Activated naive CD8-positive, alpha-beta T cell treated with anti-CD3 and anti-CD28 coated beads, Interleukin-2, amount 50 U/mL, for 24 hours (primary cell): Measurements from ENCODE around the gene RAPGEF4.
A peak's percentile ranks its signal among the peaks of the same experiment; 100 is the strongest.

ENCODE experiments used
- ATAC-seq: fragments of 150-1000 bp; cut with Tn5 transposase; one replicate; pipeline ENCODE4 v1.10.0; 2021
- DNase-seq: peaks from one replicate; pipeline ENCODE4 v3.0.0; 2021
- H3K27ac Mint-ChIP-seq: one replicate; pipeline ENCODE4 v1.8.0; 2021; ENCODE audit warnings: mild to moderate bottlenecking, mixed read lengths
- H3K27me3 Mint-ChIP-seq: one replicate; pipeline ENCODE4 v1.8.0; 2021; ENCODE audit warnings: mixed read lengths
- H3K36me3 Mint-ChIP-seq: one replicate; pipeline ENCODE4 v1.8.0; 2021; ENCODE audit warnings: low read depth, mixed read lengths
- H3K4me1 Mint-ChIP-seq: one replicate; pipeline ENCODE4 v1.8.0; 2021; ENCODE audit warnings: mixed read lengths
- H3K4me3 Mint-ChIP-seq: one replicate; pipeline ENCODE4 v1.8.0; 2021; ENCODE audit warnings: mild to moderate bottlenecking, moderate library complexity, mixed read lengths
- H3K9me3 Mint-ChIP-seq: one replicate; pipeline ENCODE4 v1.8.0; 2021; ENCODE audit warnings: mixed read lengths

RAPGEF4 gene

DNA sequence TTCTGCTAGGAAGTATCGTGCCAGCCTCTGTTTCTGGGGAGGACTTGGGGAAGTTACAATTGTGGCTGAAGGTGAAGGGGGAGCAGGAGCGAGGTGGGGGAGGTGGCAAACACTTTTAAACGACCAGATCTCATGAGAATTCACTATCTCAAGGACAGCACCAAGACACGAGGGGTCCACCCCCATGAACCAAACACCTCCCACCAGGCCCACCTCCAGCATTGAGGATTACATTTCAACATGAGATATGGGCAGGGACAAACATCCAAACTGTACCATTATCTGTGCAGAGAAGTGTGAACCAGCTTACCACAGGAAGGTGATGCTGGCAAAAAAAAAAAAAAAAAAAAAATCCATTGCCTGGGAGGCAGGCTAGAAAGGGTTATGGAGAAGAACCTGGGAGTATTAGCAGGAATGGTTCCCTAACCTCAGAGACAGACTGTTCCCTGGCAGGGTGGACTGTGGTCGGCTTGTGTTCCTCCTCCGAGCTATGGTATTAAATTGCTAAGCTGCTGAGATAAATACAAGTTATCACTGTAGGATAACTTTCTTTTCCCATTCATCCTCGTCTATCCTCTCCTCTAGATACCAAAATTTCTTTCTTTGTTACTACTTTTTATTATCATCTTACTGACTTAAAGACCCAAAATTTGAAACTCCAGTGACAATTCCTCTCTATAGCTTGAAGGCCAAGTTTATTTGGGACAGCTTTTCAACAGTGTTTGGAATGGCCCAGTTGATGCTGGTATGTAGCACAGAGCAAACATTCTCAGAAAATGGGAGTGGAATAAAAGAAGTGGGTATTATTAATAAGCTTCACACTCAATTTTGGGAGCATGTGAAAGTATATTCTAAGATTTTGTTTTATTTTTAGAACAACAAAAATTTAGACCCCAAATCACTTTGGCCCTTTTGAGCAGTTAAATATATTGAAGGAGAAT, 266.3 kb downstream of the RAPGEF4 start:
- no peaks in the 10 kb centered on the region for H3K9me3 Mint-ChIP-seq
- no peaks in the 10 kb centered on the region for H3K36me3 Mint-ChIP-seq
- DNase-seq (no peak), ATAC-seq (no peak)
- H3K4me3 Mint-ChIP-seq = no peak overlapping the region
- H3K4me1 Mint-ChIP-seq = no peaks in the 10 kb centered on the region
- H3K27me3 Mint-ChIP-seq = peaks cover 14% of the 10 kb centered on the region
- no peak overlapping the region for H3K27ac Mint-ChIP-seq

DNA sequence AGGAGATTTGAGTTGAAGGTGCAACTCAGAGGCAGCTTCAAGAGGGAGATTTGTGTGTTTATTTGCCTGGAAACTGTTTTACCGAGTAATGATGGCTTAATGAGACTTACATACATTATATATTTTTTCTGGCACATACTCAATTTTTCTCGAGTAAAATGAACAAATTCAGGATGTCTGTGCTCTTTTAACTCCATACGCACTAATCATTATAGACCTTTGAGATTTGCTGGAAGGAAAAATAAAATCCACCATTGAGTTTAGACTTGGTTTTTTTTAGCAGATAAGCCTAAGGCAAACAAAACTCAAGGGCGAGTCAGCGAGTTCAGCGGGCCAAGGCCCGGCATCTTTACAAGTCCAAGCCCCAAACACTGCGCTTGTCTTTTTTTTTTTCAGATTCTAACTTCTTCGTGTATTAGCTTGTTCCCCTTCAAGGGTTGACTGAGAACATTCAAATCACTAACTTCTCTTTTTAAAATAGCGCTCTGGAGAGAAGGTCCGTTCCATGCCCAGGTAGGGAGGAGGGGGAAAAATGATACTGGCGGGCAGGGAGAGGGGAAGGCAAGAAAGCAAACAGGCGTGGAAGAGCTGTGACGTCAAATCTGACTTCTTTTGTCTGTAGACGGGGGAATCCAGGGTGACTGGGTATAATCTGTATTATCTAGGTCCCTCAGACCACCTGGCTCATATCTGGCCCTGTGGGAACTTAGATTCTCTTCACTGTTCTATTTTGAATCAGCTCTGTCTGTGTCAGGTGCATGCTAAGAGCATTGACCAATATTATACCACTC, 267.3 kb downstream of the RAPGEF4 start:
- Mint-ChIP-seq H3K27me3 (peaks cover 11% of the 10 kb centered on the region), H3K4me3 (no peak overlapping the region), H3K36me3 (no peaks in the 10 kb centered on the region), H3K9me3 (no peaks in the 10 kb centered on the region), H3K27ac (no peak overlapping the region), H3K4me1 (no peaks in the 10 kb centered on the region)
- DNase-seq (no peak), ATAC-seq (no peak)

DNA sequence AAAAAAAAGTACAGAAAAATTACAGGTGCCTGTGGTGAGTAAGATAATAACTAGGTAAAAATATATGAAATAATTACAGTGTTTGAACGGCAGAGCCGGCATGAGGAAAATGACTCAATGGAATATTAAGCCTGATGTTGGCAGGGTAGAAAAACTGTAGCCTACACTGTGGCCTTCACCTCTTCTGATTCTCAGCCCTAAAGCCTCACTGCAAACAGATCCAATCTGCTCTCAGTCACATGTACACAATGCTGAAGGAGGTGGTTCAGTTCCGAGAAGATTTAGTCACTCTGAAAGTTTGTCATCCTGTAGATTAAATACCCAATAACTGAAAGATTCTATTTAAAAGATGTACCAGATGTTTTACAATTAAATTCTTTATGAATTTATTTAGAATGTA, 273.1 kb downstream of the RAPGEF4 start:
- Mint-ChIP-seq H3K4me3 (no peak overlapping the region), H3K27me3 (peaks cover 3% of the 10 kb centered on the region), H3K27ac (no peak overlapping the region), H3K9me3 (no peaks in the 10 kb centered on the region), H3K36me3 (no peaks in the 10 kb centered on the region), H3K4me1 (no peaks in the 10 kb centered on the region)
- ATAC-seq (no peak), DNase-seq (no peak)

DNA sequence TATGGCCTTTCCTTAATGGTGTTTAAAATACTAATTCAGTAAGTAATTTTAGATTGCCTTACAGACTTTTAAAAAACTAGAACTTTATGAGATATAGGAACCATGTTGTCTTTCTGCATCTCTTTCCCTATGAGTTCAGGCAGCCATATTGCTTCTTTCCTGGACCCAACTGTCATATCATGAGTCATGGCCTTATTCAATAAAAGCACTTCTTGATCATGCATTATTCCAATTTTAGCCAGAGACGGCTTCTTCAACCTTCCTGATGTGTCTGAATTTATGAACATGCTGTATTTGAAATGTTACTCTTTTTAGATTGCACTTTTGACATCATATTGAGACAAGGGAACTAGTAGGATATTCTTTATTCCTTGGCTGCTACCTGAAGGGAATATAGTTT, 274.6 kb downstream of the RAPGEF4 start:
- Mint-ChIP-seq H3K4me1 (no peaks in the 10 kb centered on the region), H3K27ac (no peak overlapping the region), H3K36me3 (no peaks in the 10 kb centered on the region), H3K27me3 (peaks cover 3% of the 10 kb centered on the region), H3K9me3 (no peaks in the 10 kb centered on the region), H3K4me3 (no peak overlapping the region)
- ATAC-seq = no peak
- DNase-seq = no peak

DNA sequence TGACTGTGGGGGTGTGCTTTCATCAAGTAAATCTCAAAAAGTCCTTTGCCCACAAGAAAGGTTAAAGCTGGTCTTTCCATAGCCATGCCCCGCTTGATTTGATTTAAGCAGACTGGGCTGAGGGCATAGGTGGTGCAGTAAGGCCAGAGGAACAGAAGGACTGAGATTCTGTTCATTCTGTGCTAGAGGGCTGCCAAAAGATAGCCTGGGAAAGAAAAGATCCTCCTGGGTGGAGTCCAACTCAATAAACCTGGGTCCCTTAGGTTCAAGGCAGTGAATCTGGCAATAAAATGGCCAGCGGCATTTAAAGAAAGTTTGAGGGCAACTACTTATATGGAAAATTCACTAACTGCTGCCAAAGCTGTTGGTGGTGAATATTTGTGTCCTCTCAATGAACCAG, 280.8 kb downstream of the RAPGEF4 start:
- ATAC-seq (no peak), DNase-seq (no peak)
- Mint-ChIP-seq H3K36me3 (no peaks in the 10 kb centered on the region), H3K4me3 (no peak overlapping the region), H3K27ac (no peak overlapping the region), H3K27me3 (peaks cover under 1% of the 10 kb centered on the region), H3K9me3 (no peaks in the 10 kb centered on the region), H3K4me1 (no peaks in the 10 kb centered on the region)

DNA sequence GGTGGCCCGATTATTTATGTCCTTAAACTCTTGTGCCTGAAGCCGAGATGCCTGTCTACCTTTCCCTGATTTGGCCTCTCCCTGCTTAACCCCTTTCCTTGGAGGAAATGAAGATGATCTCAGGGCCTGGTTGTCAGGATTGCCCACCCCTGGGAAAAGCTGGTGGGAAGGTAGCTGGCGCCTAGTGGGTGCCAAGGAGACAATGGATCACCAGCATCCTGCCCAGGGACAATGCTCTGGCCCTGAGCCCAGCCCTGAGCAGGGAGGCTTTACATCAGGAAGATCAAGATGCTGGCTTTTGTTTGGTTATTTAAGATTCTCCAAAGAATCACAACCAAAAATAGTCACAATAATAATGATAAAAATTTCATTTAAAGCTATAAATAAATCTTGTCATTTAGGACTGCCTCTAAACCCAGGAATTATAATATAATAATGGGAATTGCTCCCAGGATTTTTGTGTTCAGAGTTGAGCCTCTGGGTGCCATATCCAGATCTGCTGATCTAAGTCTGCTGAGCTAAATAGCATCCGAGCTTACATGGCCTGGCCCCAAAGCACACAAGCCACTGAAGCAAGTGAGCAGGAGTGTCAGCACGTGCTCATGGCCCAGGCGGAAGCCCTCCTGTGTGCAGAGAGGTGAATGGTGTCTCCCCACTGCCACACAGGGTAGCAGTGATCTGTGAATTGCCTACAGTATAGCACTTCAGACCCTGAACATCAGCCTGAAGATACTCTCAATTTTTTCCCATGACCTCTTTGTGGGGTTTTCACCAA, 282.2 kb downstream of the RAPGEF4 start:
- no peaks in the 10 kb centered on the region for H3K9me3 Mint-ChIP-seq
- no peak for DNase-seq
- no peaks in the 10 kb centered on the region for H3K4me1 Mint-ChIP-seq
- no peak overlapping the region for H3K4me3 Mint-ChIP-seq
- ATAC-seq = no peak
- H3K36me3 Mint-ChIP-seq = no peaks in the 10 kb centered on the region
- H3K27me3 Mint-ChIP-seq = no peaks in the 10 kb centered on the region
- no peak overlapping the region for H3K27ac Mint-ChIP-seq

DNA sequence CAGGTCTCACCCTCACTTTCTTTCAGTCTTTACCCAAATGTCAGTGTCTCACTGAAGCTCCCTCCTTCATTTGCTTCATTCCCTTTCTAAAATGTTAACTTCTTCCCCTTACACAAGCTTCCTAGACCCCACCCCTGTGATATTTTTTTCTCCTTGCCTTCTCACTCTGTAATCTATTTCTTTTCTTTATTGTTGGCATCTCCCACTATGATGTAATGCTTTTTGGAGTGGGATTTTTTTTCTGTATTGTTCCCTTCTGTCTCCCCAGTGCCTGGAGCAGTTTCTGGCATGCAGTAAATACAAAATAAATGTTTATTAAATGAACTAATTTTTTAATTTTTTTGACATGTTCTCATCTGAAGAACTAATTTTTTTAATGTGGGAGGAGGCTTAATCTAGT, 284.1 kb downstream of the RAPGEF4 start:
- no peaks in the 10 kb centered on the region for H3K36me3 Mint-ChIP-seq
- ATAC-seq = no peak
- H3K4me3 Mint-ChIP-seq = no peak overlapping the region
- no peaks in the 10 kb centered on the region for H3K4me1 Mint-ChIP-seq
- no peak overlapping the region for H3K27ac Mint-ChIP-seq
- H3K9me3 Mint-ChIP-seq = no peaks in the 10 kb centered on the region
- DNase-seq = no peak
- no peaks in the 10 kb centered on the region for H3K27me3 Mint-ChIP-seq

DNA sequence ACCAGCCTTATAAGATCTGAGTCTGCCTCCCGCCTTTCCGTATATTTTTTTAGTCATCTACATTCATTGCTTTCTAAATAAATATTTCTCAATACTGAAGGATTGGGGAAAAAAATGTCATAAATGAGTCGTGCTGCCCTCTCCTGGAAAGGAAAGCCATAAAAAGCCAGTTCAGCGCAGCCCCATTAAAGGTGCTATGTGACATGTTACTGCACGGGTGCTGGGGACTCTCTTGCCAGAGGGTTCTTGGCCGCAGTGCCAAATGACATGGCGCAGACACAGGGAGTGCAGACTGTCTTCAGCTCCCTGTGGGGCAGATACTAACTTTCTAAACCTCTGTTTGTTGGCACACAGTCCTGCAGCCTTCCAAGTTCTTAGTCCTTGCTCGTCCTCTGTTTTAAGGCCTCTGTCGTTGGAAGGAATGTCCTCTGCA, 286.3 kb downstream of the RAPGEF4 start:
- Mint-ChIP-seq H3K36me3 (no peaks in the 10 kb centered on the region), H3K27me3 (no peaks in the 10 kb centered on the region), H3K27ac (no peak overlapping the region), H3K9me3 (no peaks in the 10 kb centered on the region), H3K4me1 (no peaks in the 10 kb centered on the region), H3K4me3 (no peak overlapping the region)
- no peak for ATAC-seq
- DNase-seq = no peak

DNA sequence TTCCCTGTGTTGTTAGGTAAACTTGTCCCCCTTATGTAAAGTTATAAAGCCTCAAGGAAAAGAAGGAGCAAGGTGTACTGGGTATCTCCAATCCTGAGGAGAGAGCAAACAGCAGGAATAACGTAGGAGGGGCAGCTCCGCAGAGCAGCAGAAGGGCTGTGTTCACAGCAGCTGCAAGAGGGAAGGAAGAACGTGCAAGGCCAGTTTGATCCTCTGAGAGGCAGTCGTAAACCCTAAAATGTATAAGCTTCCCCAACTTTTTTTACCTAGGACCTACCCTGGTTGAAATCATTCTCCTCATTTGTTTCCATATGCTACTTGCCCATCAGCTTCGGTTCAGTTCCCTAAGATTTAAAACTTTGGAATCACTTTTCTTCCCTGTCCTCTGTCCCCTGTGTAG, 288.1 kb downstream of the RAPGEF4 start:
- Mint-ChIP-seq H3K36me3 (no peaks in the 10 kb centered on the region), H3K27ac (no peak overlapping the region), H3K9me3 (no peaks in the 10 kb centered on the region), H3K4me3 (no peak overlapping the region), H3K4me1 (no peaks in the 10 kb centered on the region), H3K27me3 (peaks cover 4% of the 10 kb centered on the region)
- ATAC-seq (no peak), DNase-seq (no peak)

DNA sequence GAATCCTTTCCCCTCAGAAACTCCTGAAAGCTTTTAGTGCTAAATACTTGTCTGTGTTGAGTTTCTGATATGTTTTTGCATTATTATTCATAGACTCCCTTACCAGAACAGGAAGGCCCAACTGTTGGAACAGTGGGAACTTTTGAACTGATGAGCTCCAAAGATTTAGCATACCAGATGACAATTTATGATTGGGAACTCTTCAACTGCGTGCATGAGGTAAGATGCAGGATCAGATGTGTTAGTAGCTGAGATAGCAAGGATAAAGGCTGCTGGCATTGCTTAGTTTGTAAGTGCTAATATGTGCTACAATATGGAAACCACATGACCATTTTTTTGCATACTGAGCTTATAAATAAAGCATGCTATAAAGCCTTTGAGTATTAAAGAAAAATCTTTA, 290.8 kb downstream of the RAPGEF4 start:
- H3K27me3 Mint-ChIP-seq = peaks cover 4% of the 10 kb centered on the region
- H3K4me1 Mint-ChIP-seq = no peaks in the 10 kb centered on the region
- DNase-seq (no peak), ATAC-seq (no peak)
- no peak overlapping the region for H3K27ac Mint-ChIP-seq
- no peaks in the 10 kb centered on the region for H3K36me3 Mint-ChIP-seq
- no peaks in the 10 kb centered on the region for H3K9me3 Mint-ChIP-seq
- H3K4me3 Mint-ChIP-seq = no peak overlapping the region

DNA sequence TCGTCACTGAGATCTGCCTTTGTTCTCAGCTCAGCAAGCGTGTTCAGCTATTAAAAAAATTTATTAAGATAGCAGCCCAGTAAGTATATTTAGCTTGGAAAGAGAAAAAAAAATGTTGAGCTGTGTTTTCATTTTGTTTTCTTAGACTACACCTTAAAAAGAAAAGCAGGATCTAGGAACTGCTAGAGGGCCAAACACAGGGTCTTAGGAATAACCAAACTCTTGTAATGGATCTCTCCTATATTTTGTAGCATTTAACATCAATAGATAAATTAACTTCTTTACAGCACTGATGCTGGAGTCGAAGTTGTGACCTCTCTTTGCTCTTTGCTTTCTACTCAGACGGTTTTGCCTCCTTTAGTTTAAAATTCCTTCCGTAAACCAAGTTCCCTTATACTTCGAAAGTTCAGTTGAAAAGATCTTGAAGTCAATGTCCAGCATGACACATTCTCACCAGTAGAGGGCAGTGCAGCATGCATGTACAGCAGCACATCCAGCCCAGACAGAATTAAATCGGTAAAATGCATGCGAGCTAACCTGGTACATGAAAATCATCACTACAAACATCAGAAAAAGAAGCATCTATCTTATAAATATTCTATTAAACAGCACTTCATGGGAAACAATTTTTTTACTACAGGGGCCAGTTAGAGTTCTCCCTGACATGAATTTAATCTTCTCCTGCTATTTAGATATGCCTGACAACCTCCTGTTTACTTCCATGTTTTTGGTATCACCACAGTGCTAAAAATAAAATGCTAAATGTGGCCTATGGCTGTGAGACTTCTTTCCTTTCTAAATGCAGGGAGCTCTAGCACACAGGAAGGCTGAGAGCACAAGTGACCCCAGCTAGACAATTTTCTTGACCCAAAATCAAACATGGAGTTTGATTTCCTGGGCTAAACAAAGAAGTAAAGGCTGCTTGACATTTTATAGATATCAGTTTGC, 291.8 kb downstream of the RAPGEF4 start:
- no peaks in the 10 kb centered on the region for H3K36me3 Mint-ChIP-seq
- H3K27me3 Mint-ChIP-seq = peaks cover 4% of the 10 kb centered on the region
- no peak overlapping the region for H3K27ac Mint-ChIP-seq
- peak; percentile 77 for DNase-seq
- H3K4me1 Mint-ChIP-seq = no peaks in the 10 kb centered on the region
- H3K9me3 Mint-ChIP-seq = no peaks in the 10 kb centered on the region
- no peak overlapping the region for H3K4me3 Mint-ChIP-seq
- peak; percentile 78 for ATAC-seq

DNA sequence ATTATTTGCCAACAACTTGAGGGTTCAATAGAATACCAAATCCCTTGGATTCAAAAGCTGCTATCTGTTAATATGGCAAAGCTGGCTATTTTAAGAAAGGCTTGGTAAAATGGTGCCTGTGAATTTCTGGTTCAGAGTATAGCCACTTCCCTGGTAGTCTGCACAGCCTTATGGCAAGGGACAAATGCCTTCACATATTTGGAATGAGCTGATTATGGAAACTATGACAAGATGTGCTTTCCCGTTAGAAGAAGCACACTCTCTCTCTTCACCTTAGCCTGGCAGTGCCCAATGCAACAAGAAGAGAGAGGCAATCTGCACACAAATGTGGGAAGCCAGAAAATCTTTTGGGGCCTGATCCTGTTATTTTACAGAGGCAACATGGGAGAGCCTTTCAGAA, 292.5 kb downstream of the RAPGEF4 start:
- no peak for ATAC-seq
- Mint-ChIP-seq H3K4me3 (no peak overlapping the region), H3K4me1 (no peaks in the 10 kb centered on the region), H3K27ac (no peak overlapping the region), H3K27me3 (peaks cover 4% of the 10 kb centered on the region), H3K9me3 (no peaks in the 10 kb centered on the region), H3K36me3 (no peaks in the 10 kb centered on the region)
- DNase-seq = no peak

DNA sequence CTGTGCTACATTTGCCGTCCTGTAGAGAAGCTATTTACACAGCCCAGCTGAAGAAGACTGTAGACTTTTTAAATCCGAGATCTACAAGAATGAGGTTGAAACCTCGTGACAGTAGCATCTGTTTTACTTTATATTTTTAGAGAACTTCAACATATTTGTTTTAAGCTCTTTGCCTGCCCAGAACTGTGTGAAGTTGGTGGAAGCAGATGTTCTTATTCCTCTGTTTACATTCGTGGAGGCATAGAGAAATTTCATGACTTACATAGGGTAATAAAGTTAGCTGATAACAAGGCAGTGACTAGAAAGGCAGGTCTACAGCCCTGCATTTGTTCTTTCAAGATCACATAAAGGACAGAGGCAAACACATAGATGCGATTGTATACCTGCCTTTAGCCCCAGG, 293.0 kb downstream of the RAPGEF4 start:
- Mint-ChIP-seq H3K36me3 (no peaks in the 10 kb centered on the region), H3K4me3 (no peak overlapping the region), H3K4me1 (no peaks in the 10 kb centered on the region), H3K27ac (no peak overlapping the region), H3K9me3 (no peaks in the 10 kb centered on the region), H3K27me3 (peaks cover 4% of the 10 kb centered on the region)
- no peak for ATAC-seq
- no peak for DNase-seq
